Skin epidermis (tissue), 12 donors: ENCODE measurements around the gene MLXIPL.
"Not testable (repeated sequence)": the region's sequence is repeated elsewhere in the genome, so short reads cannot be mapped to it uniquely, and the experiment has no call there.

Source experiments
- H3K27ac ChIP-seq, 21 experiments: fragments of 200-600 bp; sonication (generic) in 11 of 21; one replicate each; pipeline ENCODE4 v1.5.0; 2020; ENCODE audit warnings: mild to moderate bottlenecking in 3 of 21, inconsistent platforms in 2 of 21, moderate library complexity in 2 of 21
- H3K4me3 ChIP-seq, 7 experiments: fragments of 200-600 bp; sonication (generic) in 2 of 7; one replicate each; pipeline ENCODE4 v1.5.0; 2020; ENCODE audit warnings: inconsistent platforms in 2 of 7, mild to moderate bottlenecking in 2 of 7, moderate library complexity in 1 of 7

Gene MLXIPL

GRCh38 chr7:73646785-73647724 is 22.7 kb upstream of the MLXIPL start:
- no peak overlapping the region for H3K4me3 ChIP-seq
- H3K27ac ChIP-seq: no peak overlapping the region

GRCh38 chr7:73645643-73646174 is 21.4 kb upstream of the MLXIPL start:
- no peak overlapping the region for H3K27ac ChIP-seq
- H3K4me3 ChIP-seq: no peak overlapping the region

- Histone ChIP-seq H3K4me3 (no peak overlapping the region), H3K27ac (no peak overlapping the region)
Measured at GRCh38 chr7:73644688-73645286, 20.5 kb upstream of the MLXIPL start.

- Histone ChIP-seq H3K4me3 (no peak overlapping the region), H3K27ac (no peak overlapping the region)
Measured at GRCh38 chr7:73642834-73643233, 18.5 kb upstream of the MLXIPL start.

- Histone ChIP-seq H3K27ac (no peak overlapping the region), H3K4me3 (no peak overlapping the region)
Measured at GRCh38 chr7:73638911-73639310, 14.6 kb upstream of the MLXIPL start.

GRCh38 chr7:73635428-73636200 is 11.3 kb upstream of the MLXIPL start:
- Histone ChIP-seq H3K27ac (no peak overlapping the region), H3K4me3 (no peak overlapping the region)

- Histone ChIP-seq H3K4me3 (no peak overlapping the region), H3K27ac (no peak overlapping the region)
Measured at GRCh38 chr7:73633844-73634243, 9.5 kb upstream of the MLXIPL start.

- Histone ChIP-seq H3K27ac (no peak overlapping the region), H3K4me3 (no peak overlapping the region)
Measured at GRCh38 chr7:73633323-73633722, 9.0 kb upstream of the MLXIPL start.

GRCh38 chr7:73631558-73631957 is 7.2 kb upstream of the MLXIPL start:
- no peak overlapping the region for H3K4me3 ChIP-seq
- no peak overlapping the region for H3K27ac ChIP-seq

GRCh38 chr7:73628504-73628903 is 4.2 kb upstream of the MLXIPL start:
- Histone ChIP-seq H3K4me3 (no peak overlapping the region), H3K27ac (no peak overlapping the region)

- H3K27ac ChIP-seq: no peak overlapping the region
- no peak overlapping the region for H3K4me3 ChIP-seq
Measured at GRCh38 chr7:73626814-73627213, 2.5 kb upstream of the MLXIPL start.

GRCh38 chr7:73625276-73625675 is 954 bp upstream of the MLXIPL start:
- Histone ChIP-seq H3K4me3 (no peak overlapping the region), H3K27ac (no peak overlapping the region)

GRCh38 chr7:73624669-73625001 is 313 bp upstream of the MLXIPL start:
- Histone ChIP-seq H3K27ac (no peak overlapping the region), H3K4me3 (peak overlapping the region in 2 of 7 experiments; percentile 27 to 45)

- H3K4me3 ChIP-seq: peak overlapping the region in 3 of 7 experiments; percentile 1 to 32 (median 5)
- peak overlapping the region in 1 of 21 experiments; percentile 5 for H3K27ac ChIP-seq
Measured at GRCh38 chr7:73622909-73623797, 1.2 kb downstream of the MLXIPL start.

- Histone ChIP-seq H3K27ac (no peak overlapping the region), H3K4me3 (no peak overlapping the region)
Measured at GRCh38 chr7:73622527-73622908, 1.8 kb downstream of the MLXIPL start.

- no peak overlapping the region for H3K27ac ChIP-seq
Measured at GRCh38 chr7:73621168-73622063, 2.9 kb downstream of the MLXIPL start.

GRCh38 chr7:73619394-73619793 is 4.9 kb downstream of the MLXIPL start:
- H3K4me3 ChIP-seq, H3K27ac ChIP-seq: not testable (repeated sequence)

More at GRCh38 chr7:73621168-73622063, 2.9 kb downstream of the MLXIPL start:
- no peak overlapping the region for H3K4me3 ChIP-seq

GRCh38 chr7:73618538-73618937 is 5.8 kb downstream of the MLXIPL start:
- H3K27ac ChIP-seq: no peak overlapping the region
- no peak overlapping the region for H3K4me3 ChIP-seq
